Measurements from ENCODE around the gene THAP8.
"Not testable (repeated sequence)": the region's sequence is repeated elsewhere in the genome, so short reads cannot be mapped to it uniquely, and the experiment has no call there.

THAP8 gene

DNA sequence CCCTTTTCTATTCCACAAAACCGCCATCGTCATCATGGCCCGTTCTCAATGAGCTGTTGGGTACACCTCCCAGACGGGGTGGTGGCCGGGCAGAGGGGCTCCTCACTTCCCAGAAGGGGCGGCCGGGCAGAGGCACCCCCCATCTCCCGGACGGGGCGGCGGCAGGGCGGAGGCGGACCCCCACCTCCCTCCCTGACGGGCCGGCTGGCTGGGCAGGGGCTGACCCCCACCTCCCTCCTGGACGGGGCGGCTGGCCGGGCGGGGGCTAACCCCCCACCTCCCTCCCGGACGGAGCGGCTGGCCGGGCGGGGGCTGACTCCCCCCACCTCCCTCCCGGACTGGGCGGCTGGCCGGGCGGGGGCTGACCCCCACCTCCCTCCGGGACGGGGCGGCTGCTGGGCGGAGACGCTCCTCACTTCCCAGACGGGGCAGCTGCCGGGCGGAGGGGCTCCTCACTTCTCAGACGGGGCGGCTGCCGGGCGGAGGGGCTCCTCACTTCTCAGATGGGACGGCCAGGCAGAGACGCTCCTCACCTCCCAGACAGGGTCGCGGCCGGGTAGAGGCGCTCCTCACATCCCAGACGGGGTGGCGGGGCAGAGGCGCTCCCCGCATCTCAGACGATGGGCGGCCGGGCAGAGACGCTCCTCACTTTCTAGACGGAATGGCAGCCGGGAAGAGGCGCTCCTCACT is 14.9 kb upstream of the THAP8 start:
- not testable (repeated sequence) for DNase-seq (ENCODE audit: low read depth)

DNA sequence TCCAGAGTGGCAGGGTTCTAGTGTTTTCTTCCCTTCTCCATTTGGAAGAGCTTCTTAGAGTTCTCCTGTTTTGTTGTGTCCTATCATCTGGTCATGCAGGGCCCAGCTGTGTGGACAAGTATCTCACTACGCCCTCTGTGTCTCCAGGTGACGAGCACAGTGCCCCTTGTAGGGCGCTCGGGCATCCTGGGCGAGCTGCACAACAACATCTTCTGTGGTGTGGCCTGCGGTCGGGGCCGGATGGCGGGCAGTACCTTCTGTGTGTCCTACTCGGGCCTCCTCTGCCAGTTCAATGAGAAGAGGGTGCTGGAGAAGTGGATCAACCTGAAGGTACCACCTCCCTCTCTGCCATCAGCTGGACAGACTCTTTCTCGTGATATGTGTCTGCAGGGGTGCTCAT is 13.6 kb upstream of the THAP8 start:
- DNase-seq (ENCODE audit: low read depth), result no peak

DNA sequence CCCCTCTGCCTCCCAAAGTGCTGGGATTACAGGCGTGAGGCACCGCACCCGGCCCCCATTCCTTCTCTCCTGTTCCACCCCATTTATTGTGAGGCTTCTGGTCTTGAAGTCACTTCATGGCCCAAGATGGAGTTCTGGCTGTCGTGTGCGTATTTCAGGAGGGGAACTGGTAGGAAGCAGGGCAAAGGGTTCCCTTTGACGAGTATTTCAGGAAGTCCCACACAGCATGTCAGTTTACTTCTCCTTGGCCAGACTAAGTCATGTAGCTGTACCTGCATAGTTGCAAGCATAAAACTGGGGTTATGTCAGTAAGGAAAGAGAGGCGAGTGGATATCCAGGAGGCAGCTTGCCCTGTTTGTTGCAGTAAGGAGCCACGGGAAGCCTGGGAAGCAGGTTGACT is 10.7 kb upstream of the THAP8 start:
- no peak for DNase-seq (ENCODE audit: low read depth)

DNA sequence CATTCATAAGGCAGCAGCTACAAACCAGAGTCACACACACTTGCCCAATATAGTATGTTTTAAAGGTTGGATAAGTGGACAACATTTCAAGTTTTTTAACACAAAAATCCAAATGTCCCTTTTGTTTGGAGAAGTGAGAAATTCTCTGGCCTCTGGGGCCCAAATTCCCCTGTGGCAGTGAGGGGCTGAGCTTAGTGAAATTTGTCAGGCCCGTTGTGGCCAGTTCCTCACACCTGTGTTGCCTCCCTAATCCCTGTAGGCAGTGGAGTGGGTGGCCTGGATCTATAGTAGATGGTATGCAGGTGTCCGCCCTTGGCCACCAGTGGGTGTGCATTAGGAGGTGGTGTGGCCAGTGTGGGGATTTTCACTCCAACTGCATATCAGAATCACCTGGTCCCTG is 7.3 kb upstream of the THAP8 start:
- DNase-seq (ENCODE audit: low read depth), result no peak

DNA sequence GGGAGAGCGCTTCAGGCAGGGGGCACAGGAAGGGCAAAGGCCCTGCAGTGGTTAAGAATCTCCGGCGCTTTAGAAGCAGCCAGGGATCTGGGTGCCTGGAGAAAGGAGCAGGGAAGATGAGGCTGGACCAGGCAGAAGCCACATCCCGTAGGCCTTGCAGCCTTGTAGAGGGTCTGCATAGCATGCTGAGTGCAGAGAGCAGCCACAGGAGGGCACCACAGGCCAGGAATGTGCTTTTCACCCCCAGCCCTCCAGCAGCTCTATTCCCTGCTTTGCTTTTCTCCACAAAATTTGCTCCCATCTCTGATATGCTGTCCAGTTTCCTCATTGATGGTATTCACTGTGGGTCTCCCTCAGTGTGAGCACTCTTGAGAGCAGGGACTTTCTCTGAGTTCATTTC is 6.3 kb upstream of the THAP8 start:
- DNase-seq (ENCODE audit: low read depth), result peak; percentile 53

DNA sequence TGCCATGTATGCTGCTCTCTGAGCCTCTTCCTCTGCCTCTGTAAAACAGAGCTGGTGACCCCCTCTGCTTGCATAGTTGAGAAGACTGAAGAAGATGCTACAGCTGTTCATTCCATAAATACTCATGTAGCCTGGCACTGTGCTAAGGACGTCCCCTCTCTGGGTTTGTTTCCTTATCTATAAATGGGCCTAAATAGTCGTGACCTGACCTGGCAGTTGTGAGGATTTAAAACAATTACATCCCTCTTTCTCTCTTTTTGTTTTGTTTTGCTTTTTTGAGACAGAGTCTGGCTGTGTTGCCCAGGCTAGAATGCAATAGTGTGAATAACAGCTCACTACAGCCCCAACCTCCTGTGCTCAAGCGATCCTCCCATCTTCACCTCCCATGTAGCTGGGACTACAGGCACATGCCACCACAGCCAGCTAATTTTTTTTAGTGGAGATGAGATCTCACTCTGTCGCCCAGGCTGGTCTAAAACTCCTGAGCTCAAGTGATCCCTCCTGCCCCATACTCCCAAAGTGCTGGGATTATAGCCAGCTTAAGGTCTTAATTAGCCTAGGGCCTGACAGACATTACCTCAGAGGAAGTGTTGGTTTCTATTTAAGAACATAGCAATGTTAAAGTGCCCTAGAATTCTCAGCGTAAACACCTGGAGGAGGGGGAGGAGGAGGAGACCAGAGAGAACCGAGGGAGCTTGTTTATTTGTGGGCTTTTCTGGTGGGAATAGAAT is 5.3 kb upstream of the THAP8 start:
- no peak for DNase-seq (ENCODE audit: low read depth)

DNA sequence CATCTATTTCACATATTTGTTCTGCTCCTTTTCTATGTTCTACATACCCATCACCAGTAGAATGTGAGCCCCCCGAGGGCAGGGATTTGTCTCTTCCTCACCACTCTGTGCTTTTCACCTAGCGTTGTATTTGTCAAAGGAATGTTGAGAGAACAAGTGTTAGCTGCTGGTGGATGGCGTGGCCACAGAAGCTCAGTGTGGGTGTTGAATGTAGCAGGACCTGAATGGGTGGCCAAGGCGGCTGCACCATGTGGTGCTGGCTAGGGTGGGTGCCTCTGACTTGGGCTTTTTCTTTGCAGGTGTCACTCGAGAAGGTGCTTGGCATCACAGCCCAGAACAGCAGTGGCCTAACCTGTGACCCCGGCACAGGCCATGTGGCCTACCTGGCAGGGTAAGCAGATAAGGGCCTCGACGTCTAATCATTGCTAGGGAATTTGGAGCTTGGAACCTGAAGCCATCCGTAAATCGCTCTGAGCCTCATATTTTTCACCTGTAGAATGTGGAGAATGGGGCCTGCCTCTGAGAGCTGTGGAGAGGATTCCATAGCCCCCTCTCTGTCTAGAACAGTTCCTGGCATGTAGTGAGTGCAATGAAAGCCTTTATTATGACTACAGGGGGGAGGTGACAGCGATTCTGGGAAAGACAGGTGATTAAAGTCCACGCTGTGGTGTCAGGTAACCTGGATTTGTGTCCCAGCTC is 4.5 kb upstream of the THAP8 start:
- DNase-seq (ENCODE audit: low read depth), result no peak

DNA sequence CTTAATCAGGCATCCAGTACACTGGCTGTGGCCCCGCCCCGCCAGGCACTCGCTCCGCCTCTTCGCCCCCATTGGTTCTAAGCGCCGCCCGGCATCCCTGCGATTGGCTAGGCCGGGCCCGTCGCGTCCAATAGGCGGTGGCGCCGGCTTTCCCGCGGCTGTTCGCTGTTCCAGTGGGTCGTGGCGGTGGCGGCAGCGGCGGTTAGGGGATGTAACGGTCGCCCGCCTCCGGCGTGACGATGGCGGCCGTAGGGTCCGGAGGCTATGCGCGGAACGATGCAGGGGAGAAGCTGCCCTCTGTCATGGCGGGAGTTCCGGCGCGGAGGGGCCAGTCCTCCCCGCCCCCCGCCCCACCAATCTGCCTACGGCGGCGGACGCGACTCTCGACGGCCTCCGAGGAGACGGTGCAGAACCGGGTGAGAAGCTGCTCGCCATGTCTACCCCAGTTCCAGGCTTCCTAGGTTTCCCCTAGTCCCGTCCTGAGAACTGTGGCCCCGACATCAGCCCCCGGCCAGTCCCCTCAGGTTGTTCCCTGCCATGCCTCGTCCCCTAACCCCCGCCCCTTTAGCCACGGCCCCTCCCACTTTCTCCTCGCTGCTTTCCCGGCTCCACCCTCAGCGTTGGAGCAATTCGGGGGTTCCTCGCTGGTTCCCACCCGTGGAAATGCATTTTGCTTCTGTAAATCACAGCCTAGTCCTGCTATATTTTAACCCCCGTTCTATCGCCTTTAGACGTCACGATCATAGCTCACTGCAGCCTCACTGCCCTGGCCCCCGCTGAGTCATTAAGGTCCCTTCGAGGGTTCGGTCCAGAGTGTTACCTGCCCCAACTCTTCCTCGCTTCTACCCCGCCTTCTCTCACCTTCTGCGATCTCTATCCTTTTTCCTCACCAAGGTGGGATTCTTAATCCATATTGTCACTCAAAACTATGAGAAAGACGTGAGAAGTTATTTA is 925 bp upstream of the THAP8 start, which contains the start of gene WDR62:
Gene WDR62, plus strand, starts transcription at position 165 of the 954 bp plus-strand sequence. Its CDS starts 75 bp downstream, at position 240.
- DNase-seq (ENCODE audit: low read depth), result peak; percentile 93

DNA sequence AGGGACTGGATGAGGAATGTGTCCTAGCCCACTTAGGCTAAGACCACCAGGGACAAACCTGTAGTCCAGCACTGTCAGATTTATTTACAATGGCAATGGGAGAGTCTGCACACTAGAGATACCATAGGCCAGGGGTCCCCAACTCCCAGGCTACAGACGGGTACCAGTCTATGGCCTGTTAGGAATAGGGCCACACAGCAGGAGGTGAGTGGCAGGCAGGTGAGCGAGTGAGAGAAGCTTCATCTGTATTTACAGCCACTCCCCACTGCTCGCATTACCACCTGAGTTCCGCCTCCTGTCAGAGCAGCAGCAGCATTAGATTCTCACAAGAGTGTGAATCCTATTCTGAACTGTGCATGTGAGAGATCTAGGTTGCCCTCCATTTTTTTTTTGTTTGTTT is 2.4 kb downstream of the THAP8 start:
- no peak for DNase-seq (ENCODE audit: low read depth)

DNA sequence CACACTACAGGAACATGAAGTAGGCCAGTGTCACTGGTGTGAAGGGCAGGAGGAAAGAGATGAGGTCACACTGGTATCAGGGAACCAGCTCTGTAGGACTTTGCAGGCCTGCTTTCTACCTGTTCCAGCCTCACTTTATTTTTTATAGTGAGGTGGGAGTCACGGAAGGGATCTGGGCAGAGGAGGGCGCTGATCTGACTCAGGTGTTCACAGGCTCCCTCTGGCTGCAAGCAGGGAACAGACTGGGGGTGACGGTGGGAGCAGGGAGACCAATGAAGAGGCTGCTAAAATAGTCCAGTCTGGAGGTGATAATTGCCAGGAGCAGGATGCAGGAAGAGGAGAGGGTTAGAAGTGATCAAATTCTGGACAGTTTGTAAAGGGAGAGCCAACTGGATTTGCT is 2.8 kb downstream of the THAP8 start:
- no peak for DNase-seq (ENCODE audit: low read depth)

DNA sequence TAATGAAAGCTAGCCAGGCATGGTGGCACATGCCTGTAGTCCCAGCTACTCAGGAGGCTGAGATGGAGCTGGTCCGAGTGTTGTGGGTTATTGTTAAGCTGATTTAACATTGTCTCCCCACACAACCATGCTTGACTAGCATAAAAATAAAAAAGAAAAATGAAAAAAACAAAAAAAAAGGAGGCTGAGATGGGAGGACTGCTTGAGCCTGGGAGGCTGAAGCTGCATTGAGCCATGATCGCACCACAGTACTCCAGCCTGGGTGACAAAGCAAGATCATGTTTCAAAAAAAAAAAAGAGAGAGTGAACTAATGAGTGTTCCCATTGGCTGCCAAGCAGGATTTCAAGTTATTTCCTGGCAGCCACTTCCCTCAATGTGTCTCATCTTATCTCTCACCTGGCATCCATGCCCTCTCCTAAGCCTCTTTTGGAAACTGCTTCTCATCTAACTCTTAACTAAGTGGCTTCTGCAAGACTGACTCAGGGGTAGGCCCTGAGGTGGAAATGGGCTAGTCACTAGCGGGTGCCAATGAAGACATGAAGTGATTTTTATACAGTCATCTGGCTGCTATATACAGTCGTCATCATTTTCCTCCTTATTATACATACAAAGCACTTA is 4.9 kb downstream of the THAP8 start:
- no peak for DNase-seq (ENCODE audit: low read depth)

DNA sequence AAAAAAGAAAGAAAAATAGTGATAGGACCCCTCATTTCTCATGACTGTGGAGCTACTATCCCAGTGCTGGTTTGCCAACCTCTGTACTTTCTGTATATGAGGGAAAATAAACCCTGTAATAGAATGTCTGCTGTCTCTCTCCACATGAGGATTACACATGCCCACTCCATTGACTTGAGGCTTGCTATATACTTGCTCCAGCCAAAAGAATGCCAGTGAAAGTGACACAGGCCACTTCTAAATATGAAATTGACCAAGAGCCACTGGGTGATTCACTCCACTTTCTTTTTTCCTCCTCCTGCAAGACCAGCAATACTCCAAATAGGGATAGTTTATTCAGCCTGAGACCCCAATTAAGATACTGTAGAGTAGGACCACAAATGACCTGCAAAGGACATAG is 6.2 kb downstream of the THAP8 start:
- no peak for DNase-seq (ENCODE audit: low read depth)

DNA sequence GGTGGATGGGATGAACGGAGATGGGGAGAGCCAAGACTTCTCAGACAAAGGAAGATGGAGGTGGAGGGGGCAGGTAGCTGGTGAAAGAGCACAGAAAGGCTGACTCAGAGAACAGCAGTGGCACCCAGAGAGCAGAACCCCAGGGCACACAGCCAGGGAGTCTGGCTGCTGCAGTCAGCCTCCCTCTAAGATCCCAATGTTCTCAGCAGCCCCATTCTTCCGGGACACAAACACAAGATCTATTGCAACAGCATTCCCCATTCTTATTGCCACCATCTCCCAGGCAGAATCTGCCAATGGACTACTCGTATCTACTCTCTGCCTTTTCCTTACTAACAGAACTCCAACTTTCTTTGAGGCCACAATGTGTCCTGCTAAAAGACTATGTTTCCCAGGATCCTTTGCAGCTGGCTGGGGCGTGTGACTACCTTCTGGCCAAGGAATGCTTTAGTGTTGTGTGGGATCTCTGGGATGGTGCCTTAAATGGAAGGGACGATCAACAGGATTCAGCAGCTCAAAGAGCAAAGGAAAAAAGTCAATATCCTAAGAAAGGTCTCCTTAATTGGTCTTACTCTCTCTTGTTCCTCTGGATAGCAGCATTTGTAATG is 7.5 kb downstream of the THAP8 start:
- no peak for DNase-seq (ENCODE audit: low read depth)

DNA sequence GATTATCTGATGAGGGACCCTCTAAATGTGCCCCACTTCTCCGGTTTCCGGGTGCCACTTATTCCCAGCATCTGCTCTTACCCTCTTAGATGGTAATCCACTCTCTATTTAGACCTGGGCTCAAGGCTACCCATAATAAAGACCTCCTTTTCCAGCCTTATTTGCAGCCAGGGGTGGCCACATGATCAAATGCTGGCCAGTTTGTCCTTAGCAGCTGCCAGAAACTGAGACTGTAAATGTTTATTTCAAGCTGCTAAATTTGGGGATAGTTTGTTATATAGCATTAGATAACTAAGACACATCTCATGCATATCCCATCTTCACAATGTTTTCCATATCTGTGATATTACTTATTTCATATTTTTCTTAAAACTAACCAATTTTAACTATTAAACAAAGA is 10.1 kb downstream of the THAP8 start:
- no peak for DNase-seq (ENCODE audit: low read depth)

DNA sequence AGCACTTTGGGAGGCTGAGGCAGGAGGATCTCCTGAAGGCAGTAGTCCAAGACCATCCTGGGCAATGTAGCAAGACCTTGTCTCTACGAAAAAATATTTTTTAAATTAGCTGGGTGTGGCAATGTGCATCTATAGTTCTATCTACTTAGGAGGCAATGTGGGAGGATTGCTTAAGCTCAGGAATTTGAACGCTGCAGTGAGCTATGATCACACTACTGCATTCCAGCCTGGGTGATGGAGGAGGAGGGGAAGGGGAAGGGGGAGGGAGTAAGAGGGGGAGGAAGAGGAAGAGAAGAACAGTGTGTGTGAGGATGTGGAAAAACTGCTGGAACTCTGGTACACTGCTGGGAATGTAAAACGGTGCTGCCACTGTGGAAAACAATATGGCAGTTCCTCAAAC is 12.3 kb downstream of the THAP8 start:
- peak; percentile 54 for DNase-seq (ENCODE audit: low read depth)

DNA sequence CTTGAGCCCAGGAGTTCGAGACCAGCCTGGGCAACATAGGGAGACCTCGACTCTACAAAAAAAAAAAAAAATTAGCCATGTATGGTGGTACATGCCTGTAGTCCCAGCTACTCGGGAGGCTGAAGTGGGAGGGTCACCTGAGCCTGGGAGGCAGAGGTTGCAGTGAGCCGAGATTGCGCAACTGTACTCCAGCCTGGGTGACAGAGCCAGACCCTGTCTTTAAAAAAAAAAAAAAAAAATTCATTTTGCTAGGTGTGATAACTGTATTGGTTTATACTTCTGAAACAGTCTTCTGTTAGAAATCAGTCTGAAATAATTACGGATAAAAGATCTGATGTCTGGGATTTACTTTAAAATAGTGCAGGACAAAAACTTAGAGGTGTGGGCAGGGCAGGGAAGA is 13.0 kb downstream of the THAP8 start:
- not testable (repeated sequence) for DNase-seq (ENCODE audit: low read depth)

DNA sequence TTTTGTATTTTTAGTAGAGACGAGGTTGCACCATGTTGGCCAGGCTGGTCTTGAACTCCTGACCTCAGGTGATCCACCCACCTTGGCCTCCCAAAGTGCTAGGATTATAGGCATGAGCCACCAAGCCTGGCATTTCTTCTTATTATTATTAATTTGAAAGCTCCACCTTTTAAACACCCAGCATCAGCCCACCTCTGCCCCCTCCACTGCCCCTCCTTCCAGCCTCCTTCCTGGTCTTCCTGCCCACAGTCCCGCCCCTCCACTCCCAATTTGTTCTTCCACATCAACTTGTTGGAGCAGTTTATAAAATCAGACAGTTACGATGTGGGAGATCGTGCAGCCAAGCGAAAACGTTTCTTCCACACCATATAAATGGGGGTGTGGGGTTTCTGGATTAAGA is 13.6 kb downstream of the THAP8 start:
- no peak for DNase-seq (ENCODE audit: low read depth)

DNA sequence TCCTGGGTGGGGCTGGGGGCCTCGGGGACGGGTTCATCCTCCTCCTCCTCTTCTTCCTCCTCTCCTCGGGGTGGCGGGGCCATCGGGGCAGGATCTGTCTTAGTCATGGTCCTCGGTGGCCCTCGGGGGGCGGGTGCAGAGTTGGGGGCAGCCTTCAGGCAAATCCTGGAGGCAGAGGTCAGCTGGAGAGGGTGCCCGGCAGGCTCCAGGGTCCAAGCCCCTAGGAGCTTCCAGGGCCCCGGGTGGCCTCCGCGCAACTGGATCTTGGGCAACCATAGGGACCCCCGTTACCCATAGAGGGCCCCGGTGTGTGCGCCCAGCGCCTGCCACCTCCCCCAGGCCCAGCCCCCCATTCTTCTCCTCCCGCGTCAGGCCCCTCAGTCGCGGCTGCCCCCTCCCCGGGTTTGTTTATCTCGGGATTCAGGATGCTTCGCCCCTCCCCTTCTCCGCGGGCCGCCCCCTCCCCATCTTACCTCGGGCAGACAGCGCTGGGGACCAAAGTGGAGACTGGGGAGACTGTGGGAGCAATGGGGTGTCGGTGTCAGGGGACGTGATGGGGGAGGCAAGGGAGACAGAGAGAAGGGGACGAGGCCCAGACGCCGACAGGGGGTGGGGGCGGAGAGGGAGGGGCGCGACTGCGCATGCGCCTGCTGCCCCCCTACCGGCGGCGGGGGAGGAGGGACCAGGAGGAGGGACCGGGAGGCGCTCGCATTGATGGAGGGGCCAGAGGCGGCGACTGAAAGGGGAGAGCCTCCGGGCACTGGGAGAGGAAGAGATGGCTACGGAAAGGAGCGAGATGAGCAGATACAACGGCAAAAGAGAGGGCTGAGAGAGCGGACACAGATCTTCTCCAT is 21.6 kb downstream of the THAP8 start, which contains the start of gene CLIP3:
Gene CLIP3, minus strand, starts transcription at position 623 of the 854 bp plus-strand sequence. Its CDS starts 516 bp downstream, at position 107.
- peak; percentile 69 for DNase-seq (ENCODE audit: low read depth)

DNA sequence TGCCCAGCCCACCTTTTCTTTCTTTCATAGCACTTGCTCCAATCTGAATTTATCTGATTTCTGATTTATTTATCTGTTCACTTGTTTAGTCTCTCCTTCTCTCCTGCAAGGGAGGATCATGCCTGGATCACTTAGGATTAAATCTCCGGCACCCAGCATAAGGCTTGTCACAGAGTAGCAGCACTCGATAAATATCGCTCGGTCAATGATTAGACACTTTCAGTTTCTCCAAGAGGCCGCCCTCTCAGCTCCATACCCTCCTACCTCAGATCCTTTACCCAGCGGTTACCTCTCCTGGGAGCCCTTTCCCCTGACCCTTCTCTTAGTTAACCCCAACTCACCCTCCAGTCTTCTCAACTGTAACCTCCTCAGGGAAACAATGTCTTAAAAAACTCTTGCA is 22.8 kb downstream of the THAP8 start:
- DNase-seq (ENCODE audit: low read depth), result no peak
